Muscle of arm (tissue), 12 donors: ENCODE measurements around the gene RBMS3. TPM values are rescaled to one million over a fixed set of nuclear protein-coding genes. Genes with fewer than 3 reads are reported as not detected.

Source experiments
- DNase-seq: peaks from one replicate; pipeline ENCODE4 v3.0.0-alpha.2; 2013
- polyA plus RNA-seq, 12 donors: library from polyadenylated mRNA; unstranded; fragments of 120-200 nt; gene quantifications; one replicate each; pipeline ENCODE4 v1.2.1, GENCODE V29; 2013; ENCODE audit not compliant: insufficient read length in 12 of 12

The RBMS3 gene
- polyA plus RNA-seq, 12 donors = 27.1 to 56.7 (median 31.2) TPM; not detected in 1

DNA sequence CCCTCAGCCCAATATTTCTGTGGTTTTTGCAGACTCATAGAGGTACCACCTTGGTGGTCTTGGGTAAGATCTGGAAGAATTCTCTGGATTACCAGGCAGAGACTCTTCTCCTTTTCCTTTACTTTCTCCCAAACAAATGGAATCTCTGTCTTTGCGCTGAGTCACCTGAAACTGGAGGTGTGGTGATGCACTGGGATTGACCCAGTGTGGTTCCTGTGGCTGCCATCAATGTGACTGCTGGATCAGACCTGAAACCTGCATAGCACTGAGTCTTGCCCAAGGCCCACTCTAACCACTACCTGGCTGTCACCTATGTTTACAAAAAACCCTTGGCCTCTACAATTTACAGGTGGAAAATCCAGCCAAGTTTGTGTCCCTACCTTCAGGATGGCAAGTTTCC is 295.3 kb downstream of the RBMS3 start:
- no peak for DNase-seq

- DNase-seq = no peak
Observed at GRCh38 chr3:29576675-29577074, 295.8 kb downstream of the RBMS3 start.

DNA sequence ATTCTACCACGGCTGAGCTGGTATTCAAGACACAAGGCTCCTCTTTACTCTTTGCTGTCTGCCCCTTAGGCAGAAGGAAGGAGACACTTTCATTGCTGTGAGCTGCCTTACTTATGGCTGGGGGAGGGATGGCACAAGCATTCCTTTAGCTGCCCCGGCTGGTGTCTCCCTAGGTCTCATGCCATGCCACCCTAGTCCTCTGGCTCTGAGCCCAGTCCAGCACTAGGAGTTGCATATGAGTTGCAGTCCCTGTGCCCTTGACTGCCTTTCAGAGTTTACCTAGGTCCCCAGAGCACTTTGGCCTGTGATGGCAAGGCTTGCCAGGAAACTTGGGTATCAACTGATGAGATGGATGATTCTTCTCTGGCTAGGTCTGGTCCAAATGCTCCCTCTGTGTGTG is 296.4 kb downstream of the RBMS3 start:
- no peak for DNase-seq

- no peak for DNase-seq
Observed at GRCh38 chr3:29581311-29581710, 300.4 kb downstream of the RBMS3 start.

GRCh38 chr3:29582273-29582672 is 301.4 kb downstream of the RBMS3 start:
- DNase-seq = no peak

DNA sequence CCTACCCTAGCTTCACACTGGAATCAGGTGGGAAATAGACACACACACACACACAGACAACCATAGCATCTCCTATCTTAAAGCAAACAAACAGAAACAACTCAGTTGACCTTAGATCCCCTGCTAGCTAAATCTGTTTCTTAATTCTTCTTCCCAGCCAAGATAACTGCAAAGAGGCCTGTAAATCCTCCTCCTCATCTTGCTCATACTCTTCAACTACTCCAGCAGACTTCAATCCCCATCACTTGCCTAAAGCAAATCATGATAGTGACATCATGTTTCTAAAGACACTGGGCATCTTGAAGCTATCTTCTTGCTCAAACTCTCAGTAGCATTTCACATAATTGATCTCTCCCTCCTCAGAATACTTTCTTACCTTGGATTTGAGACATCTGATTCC is 303.0 kb downstream of the RBMS3 start:
- no peak for DNase-seq

DNA sequence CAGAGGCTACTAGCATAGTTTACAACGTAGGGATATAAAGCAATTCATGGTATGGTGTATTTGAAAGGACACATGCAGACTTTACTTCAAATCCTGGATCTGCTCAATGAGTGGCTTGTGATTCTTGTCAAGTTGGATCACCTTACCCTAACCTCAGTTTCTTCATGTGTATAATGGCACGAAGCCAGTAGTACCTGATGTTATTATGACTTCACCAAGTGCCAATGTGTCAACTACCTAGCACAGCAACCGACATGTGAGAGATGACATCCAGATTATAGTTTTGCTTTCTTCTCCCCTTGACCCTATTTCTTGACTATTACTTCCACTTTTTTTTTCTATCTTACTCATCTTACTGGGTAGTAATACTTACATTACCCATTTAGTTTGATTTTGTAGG is 304.5 kb downstream of the RBMS3 start:
- DNase-seq = no peak

DNA sequence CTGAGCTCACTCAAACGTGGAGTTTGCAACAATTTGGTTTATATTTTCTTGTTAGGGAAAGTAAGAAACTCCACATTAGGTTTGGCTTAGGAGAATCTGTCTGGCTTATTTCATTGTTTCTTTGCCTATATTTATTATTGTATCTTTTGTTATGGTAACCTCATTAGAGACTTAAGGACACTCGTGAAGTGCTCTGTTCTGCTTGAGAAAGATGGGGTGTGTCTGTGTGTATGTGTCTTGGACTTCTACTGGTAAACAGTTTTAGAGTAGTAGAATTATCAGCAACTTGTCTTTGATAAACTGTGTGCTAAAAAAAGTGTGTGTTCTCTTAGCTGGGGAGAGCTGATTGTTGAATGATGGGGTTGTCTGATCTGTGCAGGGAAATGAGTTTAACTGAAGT is 306.5 kb downstream of the RBMS3 start:
- DNase-seq = no peak

- DNase-seq = no peak
Observed at GRCh38 chr3:29590012-29590411, 309.1 kb downstream of the RBMS3 start.

- DNase-seq = peak; percentile 38
Observed at GRCh38 chr3:29590461-29590860, 309.6 kb downstream of the RBMS3 start.

DNA sequence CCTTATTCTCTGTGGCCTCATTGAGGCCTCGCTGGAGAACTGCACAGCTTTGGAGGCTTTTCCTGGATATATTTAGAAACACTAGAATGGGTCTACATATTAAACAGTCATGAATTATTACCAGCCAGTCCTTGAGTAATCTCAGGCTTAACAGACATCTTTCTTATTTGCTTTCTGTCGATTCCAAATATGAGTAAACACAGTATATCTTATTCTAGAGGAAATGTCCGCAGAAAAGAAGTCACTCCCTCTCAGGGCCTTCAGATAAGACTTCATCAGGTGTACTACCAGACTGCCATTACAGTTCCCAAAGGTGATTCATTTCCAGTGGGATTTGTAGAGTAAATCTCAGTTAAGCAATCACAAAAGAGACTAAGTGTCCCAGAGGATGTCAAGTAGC is 310.7 kb downstream of the RBMS3 start:
- no peak for DNase-seq

DNA sequence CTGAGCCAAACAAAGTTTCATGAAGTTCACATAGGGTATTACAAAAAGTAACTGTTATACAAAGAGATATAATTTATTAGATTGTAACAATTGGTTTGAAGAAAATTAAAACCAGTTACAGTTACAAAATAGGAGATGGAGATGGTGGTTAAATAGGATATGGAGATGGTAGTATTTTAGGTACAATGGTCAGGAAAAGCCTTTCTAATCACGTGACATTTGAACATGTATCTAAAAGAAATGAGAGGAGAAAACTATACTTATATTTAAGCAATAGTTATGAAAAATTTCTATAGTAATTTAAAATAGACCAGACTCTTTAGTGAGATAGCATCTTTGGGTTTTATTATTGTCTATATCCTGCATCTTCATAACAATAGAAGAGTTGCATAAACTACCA is 312.9 kb downstream of the RBMS3 start:
- DNase-seq = no peak

- no peak for DNase-seq
Observed at GRCh38 chr3:29594261-29594660, 313.4 kb downstream of the RBMS3 start.

DNA sequence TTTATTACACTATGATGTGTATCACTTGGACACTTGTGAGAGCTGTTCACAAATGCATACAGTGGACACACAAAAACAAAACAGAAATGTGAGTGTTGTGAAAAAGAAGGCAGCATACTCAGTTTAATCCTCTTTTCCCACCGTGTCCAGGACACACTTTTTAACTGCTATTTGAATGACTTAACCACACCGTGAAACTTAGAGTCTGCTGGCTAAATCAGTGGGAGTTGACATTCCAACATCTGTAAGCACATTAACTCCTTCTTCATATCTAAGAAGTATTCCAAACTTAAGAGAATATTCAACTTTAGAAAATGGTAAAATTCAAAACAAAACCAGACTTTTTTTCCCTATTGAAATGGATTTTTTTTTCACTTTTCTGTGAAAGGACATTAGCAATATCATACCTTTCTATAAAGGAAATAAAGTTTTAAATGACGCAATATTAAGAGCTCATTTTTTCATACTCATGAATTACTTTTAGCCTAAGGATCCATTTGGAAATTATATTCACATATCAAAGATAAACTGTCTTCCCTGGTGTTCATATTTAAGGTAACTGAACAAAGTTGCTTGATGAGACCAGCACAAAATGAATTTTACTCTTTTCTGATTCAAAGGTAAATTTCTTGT is 316.6 kb downstream of the RBMS3 start:
- no peak for DNase-seq

DNA sequence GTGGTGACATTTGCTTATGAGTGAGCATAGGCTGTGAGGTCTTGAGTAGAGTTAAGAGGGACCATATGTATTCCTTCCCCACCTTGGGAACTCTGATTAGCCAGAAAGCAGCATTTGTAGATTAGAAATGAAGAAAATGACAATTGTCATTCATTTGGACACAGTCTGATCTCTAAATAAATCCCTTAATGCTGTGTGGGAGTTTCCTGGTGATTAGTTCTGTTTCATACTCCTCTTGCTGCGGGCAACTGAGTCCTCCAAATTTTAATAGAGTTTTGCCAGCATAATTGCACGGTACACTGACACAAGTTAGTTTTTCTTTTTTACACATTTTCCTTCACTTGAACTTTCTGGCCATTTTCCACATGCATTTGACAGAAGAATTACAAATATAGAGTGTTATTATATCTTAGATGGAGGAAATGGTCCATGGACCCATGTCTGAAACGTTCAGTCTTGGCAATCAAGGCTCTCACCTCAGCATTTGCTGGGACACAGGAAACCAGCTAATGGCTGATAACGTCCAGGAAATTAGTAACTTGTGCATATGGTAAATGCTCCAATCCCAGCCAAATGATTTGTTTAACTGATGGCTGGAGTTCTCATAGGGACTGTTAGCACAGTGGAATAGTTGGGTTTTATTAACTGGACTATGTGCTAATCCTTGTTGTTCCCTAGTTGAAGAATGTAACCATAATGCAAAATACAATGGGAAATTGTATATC is 321.2 kb downstream of the RBMS3 start:
- no peak for DNase-seq

DNA sequence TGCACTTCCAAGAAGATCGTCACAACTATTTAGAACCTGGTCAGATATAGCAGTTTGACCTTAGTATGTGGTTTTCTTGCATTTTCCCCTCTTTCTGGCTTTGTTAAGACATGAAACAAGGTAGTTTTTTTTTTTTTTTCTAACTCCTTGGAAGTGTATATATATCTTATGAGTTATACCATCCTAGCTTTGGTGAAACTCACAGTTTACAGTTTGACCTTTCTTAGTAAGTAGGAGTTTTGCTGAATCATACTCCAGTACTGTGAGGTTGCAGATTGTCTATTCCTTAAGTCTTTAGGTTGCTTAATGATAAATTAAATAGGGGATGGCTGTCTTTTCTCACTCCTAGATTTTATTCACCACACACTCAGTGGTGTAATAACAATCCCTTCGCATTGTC is 325.0 kb downstream of the RBMS3 start:
- DNase-seq = no peak

GRCh38 chr3:29606416-29606815 is 325.5 kb downstream of the RBMS3 start:
- DNase-seq = no peak

DNA sequence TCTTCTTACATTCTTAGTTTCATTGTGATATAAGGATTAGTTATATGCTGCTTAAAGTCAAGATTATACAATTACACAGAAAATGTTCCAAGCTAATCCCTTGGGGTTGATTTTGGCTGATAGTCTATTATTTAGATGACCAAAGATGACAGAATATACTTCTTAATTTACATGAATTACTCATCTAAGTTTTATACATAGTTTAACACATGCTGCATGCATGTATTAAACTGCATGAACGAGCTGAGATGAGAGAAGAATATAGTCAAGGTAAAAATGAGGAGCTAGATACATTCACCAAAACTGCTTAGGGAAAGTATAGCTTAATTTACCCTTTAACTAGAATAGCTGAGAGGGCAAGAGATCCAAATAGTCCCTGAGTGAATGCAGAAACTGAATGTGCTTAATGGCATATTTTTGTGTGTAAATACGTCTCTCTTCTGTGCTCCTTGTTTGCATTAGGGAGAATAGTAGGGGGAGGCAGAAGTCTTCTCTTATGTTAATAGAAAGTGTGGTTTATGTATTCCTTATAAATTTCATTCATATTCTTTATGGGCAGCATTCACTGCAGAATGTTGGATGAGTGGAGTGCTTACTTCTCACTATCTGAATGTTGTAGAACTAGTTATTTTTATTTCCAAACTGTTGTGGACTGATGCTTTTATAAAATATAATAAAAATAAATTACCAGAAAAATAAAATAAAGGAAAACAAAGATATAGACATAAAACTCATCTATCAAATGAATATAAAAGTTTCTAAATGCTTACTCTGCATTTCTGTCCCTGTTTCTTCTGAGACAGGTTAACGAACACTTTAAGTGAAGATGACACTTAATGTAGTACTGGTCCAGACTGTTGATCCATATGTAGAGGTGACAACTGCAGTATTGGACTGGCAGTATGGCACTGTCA is 327.8 kb downstream of the RBMS3 start:
- no peak for DNase-seq

DNA sequence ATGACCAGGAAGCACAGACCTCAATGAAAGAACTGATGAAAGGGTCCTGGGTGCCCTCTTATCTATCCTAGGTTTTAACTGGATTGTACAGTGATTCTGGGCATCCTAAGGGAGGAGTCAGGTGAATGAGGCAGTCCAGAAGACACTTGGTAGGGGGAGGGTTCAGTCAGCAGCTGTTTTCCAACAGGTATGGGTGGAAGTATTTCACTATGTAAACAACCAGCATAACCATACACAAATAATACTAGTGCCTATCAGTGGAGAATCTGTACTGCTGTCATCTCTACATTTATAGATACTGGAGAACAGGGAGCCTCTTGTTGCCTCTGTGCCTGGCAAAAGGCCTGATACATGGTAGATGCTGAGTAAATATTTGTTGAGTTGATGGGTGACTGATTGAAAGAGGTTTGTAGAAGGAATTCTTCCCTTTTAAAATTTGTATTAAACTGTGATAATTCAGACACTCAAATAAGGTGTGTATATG is 328.5 kb downstream of the RBMS3 start:
- no peak for DNase-seq

DNA sequence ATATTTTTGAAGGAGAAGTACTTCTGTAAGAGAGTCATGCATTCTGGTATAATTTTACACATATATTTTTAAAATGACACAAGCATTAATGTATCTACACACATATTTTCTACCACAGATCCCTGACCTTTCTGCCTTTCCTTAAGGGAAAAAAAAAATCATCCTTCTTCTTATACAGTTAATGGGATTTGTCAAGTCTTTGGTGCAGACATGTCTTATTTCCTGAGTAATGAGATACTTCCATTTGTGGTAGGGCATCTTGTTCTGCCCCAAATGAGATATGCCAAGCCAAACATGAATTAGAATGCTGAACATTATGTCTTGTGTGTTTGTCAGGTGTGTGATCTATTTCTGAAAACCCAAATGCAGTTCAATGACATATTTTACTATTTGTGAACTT is 329.9 kb downstream of the RBMS3 start:
- no peak for DNase-seq

DNA sequence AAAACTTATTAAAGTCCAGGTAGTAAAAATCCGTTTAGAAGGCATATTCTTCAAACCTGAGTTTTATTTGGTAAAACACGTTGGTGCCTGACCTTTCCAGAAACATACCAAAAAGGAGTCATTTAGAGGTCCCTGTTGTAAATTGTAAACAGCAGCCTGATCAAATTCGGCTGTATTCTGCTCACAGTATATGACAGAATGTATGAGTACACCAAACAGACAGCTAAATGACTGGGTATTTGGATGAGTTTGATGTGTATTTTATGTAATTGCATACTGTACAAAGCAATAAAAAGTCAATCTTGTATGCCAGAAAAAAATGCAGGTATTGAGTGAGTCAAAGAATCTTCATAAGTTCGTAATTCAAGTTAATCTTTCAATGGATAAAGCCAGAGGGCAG is 330.4 kb downstream of the RBMS3 start:
- DNase-seq = no peak

- no peak for DNase-seq
Observed at GRCh38 chr3:29612536-29612935, 331.7 kb downstream of the RBMS3 start.

GRCh38 chr3:29614954-29615353 is 334.1 kb downstream of the RBMS3 start:
- no peak for DNase-seq
